Subcutaneous preadipocyte (primary cell): Measurements from ENCODE around the gene TMUB2. TPM values are rescaled to one million over a fixed set of nuclear protein-coding genes. Genes with fewer than 3 reads are reported as not detected.

Source experiments
- small RNA-seq: library from RNA; depleted of rRNA; stranded (forward); fragments of <200 nt; gene quantifications from one replicate; pipeline ENCODE3, GENCODE V24; 2012
- total RNA-seq: library from RNA; depleted of rRNA; stranded (reverse); fragments of >200 nt; gene quantifications from 2 replicates; pipeline ENCODE4 v1.2.3, GENCODE V29; 2012

The TMUB2 gene
- total RNA-seq: 18.6 and 19.1 TPM in 2 replicates

DNA sequence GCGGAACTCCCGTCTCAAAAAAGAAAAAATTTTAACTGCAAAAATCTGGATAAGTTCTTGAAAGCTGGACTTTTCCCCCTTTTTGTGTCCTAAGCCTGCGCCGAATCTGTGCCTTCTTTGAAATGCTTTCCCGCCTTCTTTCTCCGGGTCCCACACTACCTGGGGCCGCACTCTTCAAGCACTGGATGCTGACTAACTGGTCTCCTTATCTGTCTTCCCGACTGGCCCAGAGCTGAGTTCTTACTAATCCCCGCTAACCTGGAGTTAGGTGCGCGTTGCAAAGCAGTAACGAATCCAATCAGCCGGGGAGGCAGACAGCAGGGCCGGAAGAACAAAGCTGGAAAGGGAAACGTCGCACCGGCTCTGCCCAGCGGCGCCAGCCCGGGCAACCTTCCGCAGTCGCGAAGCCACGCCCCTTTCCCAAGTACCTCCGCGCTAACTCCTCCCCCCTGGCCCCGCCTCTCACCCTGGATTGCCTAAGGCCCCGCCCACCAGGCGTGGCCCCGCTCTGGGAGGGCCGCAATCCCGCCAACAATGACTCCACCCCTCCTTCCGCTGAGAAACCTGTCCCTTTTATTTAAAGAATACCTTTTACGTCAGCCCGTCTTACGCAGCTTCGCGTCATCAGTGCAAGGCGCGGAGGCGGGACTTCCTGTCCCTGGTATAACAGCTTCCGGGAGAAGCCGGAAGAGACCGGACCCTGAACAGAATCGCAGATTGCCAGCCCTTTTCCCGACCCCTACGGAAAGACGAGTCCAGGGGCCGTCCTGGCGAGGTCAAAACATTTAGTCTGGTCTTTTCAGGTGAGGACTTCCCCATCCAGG, at the start of gene TMUB2:
Gene TMUB2, plus strand, starts transcription at position 666 of the 824 bp plus-strand sequence. CDS start 737 bp downstream, outside the sequence.

DNA sequence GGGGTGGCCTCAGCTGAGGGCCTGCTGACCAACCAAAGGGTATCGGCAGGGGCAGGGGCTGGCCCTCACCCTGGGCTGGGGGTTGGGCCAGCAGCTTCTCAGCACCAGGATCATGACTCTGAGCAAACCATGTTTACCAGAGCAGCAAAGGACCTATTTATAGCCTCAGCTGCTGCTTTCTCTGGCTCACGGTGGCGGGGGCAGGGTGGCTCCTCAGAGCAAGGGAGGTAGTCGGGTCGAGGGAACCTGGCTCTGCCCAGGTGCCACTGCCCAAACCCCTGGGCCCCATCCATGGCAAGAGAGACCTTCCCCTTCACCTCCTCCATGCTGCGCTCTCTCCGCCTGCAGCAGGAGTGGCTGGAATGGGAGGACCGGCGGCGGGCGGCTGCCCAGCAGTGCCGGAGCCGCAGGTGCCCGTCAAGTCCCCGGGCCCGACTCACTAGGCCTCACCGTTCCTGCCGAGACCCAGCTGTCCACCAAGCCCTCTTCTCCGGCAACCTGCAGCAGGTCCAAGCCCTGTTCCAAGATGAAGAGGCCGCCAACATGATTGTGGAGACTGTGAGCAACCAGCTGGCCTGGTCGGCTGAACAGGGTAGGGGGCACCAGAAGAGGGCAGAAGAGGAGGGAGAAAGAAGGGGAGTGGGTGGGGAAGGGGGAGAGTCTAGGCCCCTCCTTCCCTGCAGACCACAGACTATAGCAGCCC, 16.1 kb upstream of the TMUB2 start, which contains the start of gene ASB16:
Gene ASB16, plus strand, starts transcription at position 206 of the 703 bp plus-strand sequence. Its CDS starts 86 bp downstream, at position 292.

DNA sequence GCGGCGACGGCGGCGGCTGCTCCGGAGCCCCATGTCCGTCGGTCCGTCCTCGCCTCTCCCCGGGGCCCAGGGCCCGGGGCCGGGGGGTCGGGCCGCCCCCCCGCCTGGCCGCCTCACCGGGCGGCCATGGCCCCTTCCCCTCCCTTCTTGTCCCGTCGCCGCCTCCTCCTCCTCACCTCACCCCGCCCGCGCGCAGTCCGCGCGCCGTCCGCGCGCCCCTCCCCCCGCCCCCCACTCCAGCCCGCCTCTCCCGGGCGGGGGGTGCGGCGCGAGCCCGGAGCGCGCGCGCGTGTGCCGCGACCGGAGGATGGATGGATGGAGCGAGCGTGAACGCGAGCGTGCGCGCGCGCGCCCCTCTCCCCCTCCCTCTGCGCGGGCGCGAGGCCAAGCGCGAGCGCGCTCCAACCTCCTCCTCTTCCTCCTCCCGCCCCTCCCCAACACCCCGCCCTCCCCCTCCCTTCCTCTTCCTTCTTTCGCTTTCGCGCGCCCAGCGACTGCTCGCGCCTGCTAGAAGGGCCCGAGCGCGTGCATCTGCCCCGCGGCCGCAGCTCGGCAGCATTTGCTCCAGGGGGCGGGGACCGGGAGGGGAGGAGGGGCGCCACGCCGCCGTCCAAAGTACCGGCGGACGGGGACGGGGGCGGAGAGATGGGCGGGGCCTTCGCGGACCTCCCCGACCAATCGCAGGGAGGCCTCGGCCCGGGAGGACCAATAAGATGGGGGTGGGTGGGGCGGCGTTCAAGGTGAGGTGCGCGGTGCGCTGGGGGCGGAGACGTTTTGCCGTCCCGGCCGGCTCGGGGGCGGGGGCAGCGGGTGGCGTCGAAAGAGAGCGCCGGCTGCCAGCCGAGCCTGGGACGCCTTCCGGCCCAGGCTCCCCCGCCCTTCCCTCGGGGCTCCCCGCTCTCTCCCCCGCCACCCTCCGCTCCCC, 13.0 kb downstream of the TMUB2 start, which contains the start of gene ATXN7L3:
Gene ATXN7L3, minus strand, starts transcription at position 332 of the 925 bp plus-strand sequence. CDS start 1,814 bp downstream, outside the sequence.

DNA sequence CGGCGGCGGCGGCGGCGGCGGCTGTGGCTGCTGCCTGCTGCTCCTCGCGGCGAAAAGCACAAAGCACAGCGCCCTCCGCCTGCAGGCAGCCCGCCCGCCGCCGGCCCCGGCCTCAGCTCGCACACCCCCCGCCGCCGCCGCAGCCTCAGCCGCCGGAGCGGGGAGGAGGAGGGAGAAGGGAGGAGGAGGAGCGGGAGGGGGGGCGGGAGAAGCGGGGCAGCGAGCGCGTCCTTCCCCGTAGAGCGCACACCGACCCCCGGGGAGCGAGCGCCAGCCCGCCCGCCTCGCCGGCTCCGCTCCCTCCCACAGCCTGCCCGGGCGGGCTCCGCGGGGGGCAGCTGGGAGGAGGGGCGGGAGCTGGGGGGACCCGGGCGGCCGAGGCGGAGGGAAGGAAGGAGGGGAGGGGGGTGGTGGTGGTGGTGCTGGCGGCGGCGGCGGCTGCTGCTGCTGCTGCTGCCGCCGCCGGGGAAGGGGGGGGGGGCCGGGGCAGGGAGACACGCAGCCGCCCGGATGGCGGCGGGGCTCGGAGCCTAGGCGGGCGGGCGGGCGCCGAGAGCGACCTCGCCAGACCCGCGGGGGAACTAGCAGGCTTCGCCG, 32.9 kb downstream of the TMUB2 start, which contains the start of gene UBTF:
Gene UBTF, minus strand, starts transcription at position 60 of the 597 bp plus-strand sequence. CDS start 1,446 bp downstream, outside the sequence.

Small RNA genes lying within 50 kb of the gene (small RNA-seq; reads per million reads assigned to genes)
- gene MIR6782: not detected

Other genes starting within 250 kb of the TMUB2 start
- not detected in 2 replicates for gene PPY, start 244.5 kb upstream of the TMUB2 start, total RNA-seq
- gene PYY, start 233.0 kb upstream of the TMUB2 start, total RNA-seq: 0.37 TPM in 1 of 2 replicates, not detected in the other
- gene NAGS, start 182.3 kb upstream of the TMUB2 start, total RNA-seq: 20.2 and 41.4 TPM in 2 replicates
- 39.1 and 58.8 TPM in 2 replicates for gene TMEM101, start 172.0 kb upstream of the TMUB2 start, total RNA-seq
- gene LSM12, start 120.3 kb upstream of the TMUB2 start, total RNA-seq: 84.9 and 93.8 TPM in 2 replicates
- 39.9 and 42.6 TPM in 2 replicates for gene G6PC3, start 116.2 kb upstream of the TMUB2 start, total RNA-seq
- 47.4 and 53.4 TPM in 2 replicates for gene HDAC5, start 63.3 kb upstream of the TMUB2 start, total RNA-seq
- gene HROB, start 45.0 kb upstream of the TMUB2 start, total RNA-seq: 5.5 and 8.4 TPM in 2 replicates
- under 0.01 TPM in 1 of 2 replicates, not detected in the other for gene ASB16, start 16.3 kb upstream of the TMUB2 start, total RNA-seq
- 22.0 and 39.5 TPM in 2 replicates for gene ATXN7L3, start 12.9 kb downstream of the TMUB2 start, total RNA-seq
- gene UBTF, start 32.7 kb downstream of the TMUB2 start, total RNA-seq: 47.0 and 59.2 TPM in 2 replicates
- not detected in 2 replicates for gene SLC4A1, start 81.2 kb downstream of the TMUB2 start, total RNA-seq
- gene RUNDC3A, start 121.6 kb downstream of the TMUB2 start, total RNA-seq: under 0.01 TPM in 1 of 2 replicates, not detected in the other
- 80.5 and 86.8 TPM in 2 replicates for gene SLC25A39, start 137.9 kb downstream of the TMUB2 start, total RNA-seq
- gene GRN, start 158.3 kb downstream of the TMUB2 start, total RNA-seq: 180 and 246 TPM in 2 replicates
- 0.73 and 0.98 TPM in 2 replicates for gene FAM171A2, start 176.9 kb downstream of the TMUB2 start, total RNA-seq
- under 0.01 TPM in 1 of 2 replicates, not detected in the other for gene ITGA2B, start 202.7 kb downstream of the TMUB2 start, total RNA-seq